Measurements from ENCODE around the gene C16orf74. TPM values are rescaled to one million over a fixed set of nuclear protein-coding genes. Genes with fewer than 3 reads are reported as not detected.

C16orf74 gene
- total RNA-seq, 6 experiments from 2014 or later = 13.4 to 18.6 (median 15.7) TPM

DNA sequence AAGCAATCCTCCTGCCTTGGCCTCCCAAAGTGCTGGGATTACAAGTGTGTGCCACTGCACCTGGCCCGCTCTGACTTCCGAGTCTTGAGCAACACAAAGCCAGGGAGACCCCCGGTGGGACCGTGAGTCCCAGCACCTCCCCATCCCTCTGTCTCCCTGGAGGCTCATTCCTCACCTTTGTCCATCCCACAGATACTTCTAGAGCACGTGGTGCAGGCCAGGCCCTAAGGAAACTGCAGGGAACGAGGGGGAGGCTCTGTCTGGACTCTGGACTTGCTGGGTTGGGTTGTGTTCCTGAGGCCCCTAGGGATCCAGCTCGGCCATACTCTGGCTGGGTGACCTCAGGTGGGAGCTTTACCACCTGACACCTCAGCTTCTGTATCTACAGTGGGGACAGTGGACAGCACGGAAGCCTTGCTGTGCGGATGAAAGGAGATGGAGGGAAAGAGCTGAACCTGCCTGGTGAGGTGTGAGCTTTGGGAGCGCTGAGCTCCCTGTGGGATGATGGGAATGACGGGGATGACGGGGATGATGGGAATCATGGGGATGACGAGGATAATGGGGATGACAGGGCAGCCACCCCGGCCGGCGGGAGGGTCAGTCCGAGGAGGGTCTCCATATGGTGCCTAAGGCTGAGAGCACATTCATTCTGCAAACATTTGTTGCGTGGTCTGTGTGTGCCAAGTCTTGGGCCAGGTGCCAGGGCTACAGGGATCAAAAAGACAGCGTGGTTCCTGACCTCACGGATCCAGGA lies 26.6 kb downstream of the C16orf74 start:
- Mint-ChIP-seq H3K36me3 (ENCODE audit: low read depth) (peaks cover 19% of the 10 kb centered on the region), H3K9me3 (no peaks in the 10 kb centered on the region), H3K27ac (no peak overlapping the region), H3K4me3 (no peak overlapping the region), H3K4me1 (ENCODE audit: low read depth) (peaks cover 16% of the 10 kb centered on the region), H3K27me3 (ENCODE audit: insufficient read depth) (no peaks in the 10 kb centered on the region)
- DNase-seq = no peak
- TF ChIP-seq, protein P1, sequence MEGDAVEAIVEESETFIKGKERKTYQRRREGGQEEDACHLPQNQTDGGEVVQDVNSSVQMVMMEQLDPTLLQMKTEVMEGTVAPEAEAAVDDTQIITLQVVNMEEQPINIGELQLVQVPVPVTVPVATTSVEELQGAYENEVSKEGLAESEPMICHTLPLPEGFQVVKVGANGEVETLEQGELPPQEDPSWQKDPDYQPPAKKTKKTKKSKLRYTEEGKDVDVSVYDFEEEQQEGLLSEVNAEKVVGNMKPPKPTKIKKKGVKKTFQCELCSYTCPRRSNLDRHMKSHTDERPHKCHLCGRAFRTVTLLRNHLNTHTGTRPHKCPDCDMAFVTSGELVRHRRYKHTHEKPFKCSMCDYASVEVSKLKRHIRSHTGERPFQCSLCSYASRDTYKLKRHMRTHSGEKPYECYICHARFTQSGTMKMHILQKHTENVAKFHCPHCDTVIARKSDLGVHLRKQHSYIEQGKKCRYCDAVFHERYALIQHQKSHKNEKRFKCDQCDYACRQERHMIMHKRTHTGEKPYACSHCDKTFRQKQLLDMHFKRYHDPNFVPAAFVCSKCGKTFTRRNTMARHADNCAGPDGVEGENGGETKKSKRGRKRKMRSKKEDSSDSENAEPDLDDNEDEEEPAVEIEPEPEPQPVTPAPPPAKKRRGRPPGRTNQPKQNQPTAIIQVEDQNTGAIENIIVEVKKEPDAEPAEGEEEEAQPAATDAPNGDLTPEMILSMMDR (IDR thresholded peaks at IDR 0.05) = no peak

DNA sequence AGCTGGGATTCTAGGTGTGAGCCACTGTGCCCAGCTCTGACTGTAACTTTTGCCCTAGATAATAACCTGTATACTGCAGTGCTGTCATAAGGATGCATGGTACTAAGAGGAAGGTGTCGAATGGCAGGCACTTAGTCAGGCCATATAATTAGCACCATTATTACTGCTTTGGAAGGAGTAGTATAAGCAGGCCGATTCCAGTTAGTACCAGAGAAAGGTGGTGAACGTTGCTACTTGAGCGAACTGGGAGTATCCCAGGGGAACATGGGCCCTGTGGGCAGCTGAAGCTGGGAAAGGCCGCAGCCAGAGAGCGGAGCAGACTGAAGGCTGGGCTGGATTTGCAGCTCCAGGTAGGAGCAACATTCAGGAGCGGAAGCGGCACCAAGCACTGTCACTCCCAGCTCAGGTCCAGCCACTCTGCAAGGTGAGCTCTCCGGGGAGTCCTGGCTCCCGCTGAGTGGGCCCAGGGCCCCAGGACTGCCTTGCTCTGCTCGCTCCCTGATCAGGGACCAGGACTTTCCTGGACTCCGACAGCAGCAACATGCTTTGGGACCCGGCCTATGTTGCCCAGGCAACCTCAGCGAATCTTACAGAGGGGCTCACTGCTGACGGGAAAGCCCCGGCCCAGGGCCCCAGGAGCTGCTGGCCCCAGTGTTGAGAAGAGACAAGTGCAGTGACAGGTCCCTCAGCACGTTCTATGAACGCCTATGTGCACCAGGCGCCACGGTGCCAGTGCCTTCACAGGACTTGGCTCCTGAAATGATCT lies 28.6 kb downstream of the C16orf74 start:
- H3K4me3 Mint-ChIP-seq = no peak overlapping the region
- H3K27ac Mint-ChIP-seq = no peak overlapping the region
- TF ChIP-seq, protein P1 (IDR thresholded peaks at IDR 0.05) = no peak
- no peak for DNase-seq
- H3K27me3 Mint-ChIP-seq (ENCODE audit: insufficient read depth) = no peaks in the 10 kb centered on the region
- H3K4me1 Mint-ChIP-seq (ENCODE audit: low read depth) = peaks cover 14% of the 10 kb centered on the region; the same call in 1 of the 2 replicates
- no peaks in the 10 kb centered on the region for H3K9me3 Mint-ChIP-seq
- H3K36me3 Mint-ChIP-seq (ENCODE audit: low read depth) = peaks cover 17% of the 10 kb centered on the region

DNA sequence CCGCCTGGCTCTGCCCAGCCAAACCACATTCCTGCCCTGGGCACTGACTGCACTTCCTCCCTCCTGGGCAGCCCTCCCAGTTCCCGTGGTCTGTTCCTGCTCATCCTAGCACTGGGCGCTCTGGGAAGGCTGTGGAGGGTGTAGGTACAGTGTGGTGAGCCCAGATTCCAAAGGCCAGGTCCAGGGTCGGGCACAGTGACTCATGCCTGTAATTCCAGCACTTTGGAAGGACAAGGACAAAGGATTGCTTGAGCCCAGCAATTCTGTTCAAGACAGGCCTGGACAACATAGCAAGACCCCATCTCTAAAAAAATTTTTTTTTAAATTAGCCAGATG lies 30.6 kb downstream of the C16orf74 start:
- H3K4me1 Mint-ChIP-seq (ENCODE audit: low read depth) = peaks cover 20% of the 10 kb centered on the region; the same call in 1 of the 2 replicates
- H3K36me3 Mint-ChIP-seq (ENCODE audit: low read depth) = peaks cover 5% of the 10 kb centered on the region; the same call in 1 of the 2 replicates
- peak; percentile 5 for DNase-seq
- no peak overlapping the region for H3K4me3 Mint-ChIP-seq
- H3K27ac Mint-ChIP-seq = no peak overlapping the region
- H3K27me3 Mint-ChIP-seq (ENCODE audit: insufficient read depth) = no peaks in the 10 kb centered on the region
- H3K9me3 Mint-ChIP-seq = no peaks in the 10 kb centered on the region
- TF ChIP-seq, protein P1 (IDR thresholded peaks at IDR 0.05) = no peak

DNA sequence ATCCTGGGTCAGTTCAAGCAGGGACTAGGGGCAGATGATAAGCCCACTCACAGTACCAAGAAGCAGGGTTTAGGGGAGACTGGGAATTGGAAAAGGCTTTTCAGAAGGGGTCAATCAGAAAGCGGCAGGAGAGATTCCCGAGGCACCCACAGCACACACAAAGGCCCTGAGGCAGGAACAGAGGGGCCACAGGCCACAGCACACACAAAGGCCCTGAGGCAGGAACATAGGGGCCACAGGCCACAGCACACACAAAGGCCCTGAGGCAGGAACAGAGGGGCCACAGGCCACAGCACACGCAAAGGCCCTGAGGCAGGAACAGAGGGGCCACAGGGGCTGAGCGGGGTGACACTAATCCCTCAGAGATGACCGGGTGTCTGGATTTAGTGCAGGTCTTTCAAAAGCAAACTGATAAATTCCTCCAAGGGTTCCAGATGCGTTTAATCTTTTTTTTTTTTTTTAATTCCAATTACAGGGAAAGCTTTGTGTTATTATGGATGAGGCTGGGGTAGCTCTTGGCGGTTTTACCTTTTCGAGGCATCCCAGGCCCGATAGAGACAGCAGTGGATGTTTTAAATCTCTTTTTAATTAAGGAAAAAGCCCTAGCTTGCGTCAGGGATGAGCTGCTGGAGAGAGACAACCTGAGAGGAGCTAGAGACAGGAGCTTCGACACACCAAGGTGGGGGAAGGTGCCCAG lies 31.1 kb downstream of the C16orf74 start:
- Mint-ChIP-seq H3K27me3 (ENCODE audit: insufficient read depth) (no peaks in the 10 kb centered on the region), H3K4me1 (ENCODE audit: low read depth) (peaks cover 21% of the 10 kb centered on the region; the same call in 1 of the 2 replicates), H3K9me3 (no peaks in the 10 kb centered on the region), H3K36me3 (ENCODE audit: low read depth) (peaks cover 5% of the 10 kb centered on the region; the same call in 1 of the 2 replicates), H3K27ac (no peak overlapping the region), H3K4me3 (no peak overlapping the region)
- TF ChIP-seq, protein P1 (IDR thresholded peaks at IDR 0.05) = no peak
- no peak for DNase-seq

DNA sequence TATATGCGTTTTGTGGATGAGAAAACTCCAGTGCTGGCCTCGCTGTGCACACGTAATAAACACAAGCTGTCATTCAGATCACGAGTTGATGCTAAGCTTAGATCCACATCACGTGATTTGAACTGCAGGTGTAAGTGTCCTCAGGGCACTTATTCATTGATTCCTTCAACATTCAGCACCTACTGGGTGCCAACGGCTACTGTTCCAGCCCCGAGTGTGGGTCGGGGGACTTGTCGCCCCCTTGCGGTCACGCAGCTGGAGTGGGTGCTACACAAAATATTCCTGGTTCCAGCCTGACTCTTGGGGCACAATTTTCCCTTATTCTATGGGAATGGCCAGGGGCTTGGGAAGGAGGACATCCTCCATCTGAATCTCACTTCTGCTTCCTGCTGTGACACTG lies 32.2 kb downstream of the C16orf74 start:
- H3K4me1 Mint-ChIP-seq (ENCODE audit: low read depth) = peaks cover 21% of the 10 kb centered on the region; the same call in 1 of the 2 replicates
- 0 out of 2 replicates have a peak, but pooled peaks cover under 1% of the 10 kb centered on the region for H3K36me3 Mint-ChIP-seq (ENCODE audit: low read depth)
- no peak overlapping the region for H3K4me3 Mint-ChIP-seq
- H3K9me3 Mint-ChIP-seq = no peaks in the 10 kb centered on the region
- H3K27me3 Mint-ChIP-seq (ENCODE audit: insufficient read depth) = no peaks in the 10 kb centered on the region
- H3K27ac Mint-ChIP-seq = no peak overlapping the region
- no peak for DNase-seq
- TF ChIP-seq, protein P1 (IDR thresholded peaks at IDR 0.05) = peak; percentile 73; the same call in 1 of the 2 replicates

All from HFFc6 (cell line).